PC-3 (cell line): ENCODE results near the gene DET1. TPM values are rescaled to one million over a fixed set of nuclear protein-coding genes. Genes with fewer than 3 reads are reported as not detected.

ENCODE experiments used
- ATAC-seq: fragments of 200-7000 bp; cut with Tn5 transposase; 2 replicates; pipeline ENCODE4 v1.9.1; 2020; ENCODE audit warnings: mild to moderate bottlenecking, moderate library complexity
- BruUV-seq: library from RNA; stranded (reverse); fragments of 400-500 nt; replicated peaks from 2 replicates; lab custom pipeline; 2021; lab: Mats Ljungman, UMichigan
- CTCF ChIA-PET: fragments of 300-600 bp; sonication (Branson Sonifier 250); formaldehyde crosslinking; loops from one replicate; lab custom pipeline; 2022; ENCODE audit warnings: antibody characterized with exemption; lab: Charles Lee
- POLR2A ChIA-PET: fragments of 300-600 bp; sonication (Branson Sonifier 250); formaldehyde crosslinking; loops from one replicate; lab custom pipeline; 2022; ENCODE audit warnings: antibody characterized with exemption; ENCODE audit not compliant: unreplicated experiment; lab: Charles Lee
- DNase-seq: peaks from one replicate; pipeline ENCODE4 v3.0.0-alpha.2; 2015
- H2AFZ ChIP-seq: fragments of 300-600 bp; sonication (generic); 2 replicates; pipeline ENCODE4 v1.6.0; 2016; ENCODE audit warnings: antibody characterized with exemption, low read length
- H3F3A ChIP-seq: fragments of 300-600 bp; sonication (generic); one replicate; pipeline ENCODE4 v1.6.0; 2017; ENCODE audit warnings: antibody characterized with exemption, low read length, control low read depth, mild to moderate bottlenecking; ENCODE audit not compliant: unreplicated experiment
- H3K27ac ChIP-seq: fragments of 300-600 bp; sonication (generic); 2 replicates; pipeline ENCODE4 v1.5.1; 2016; ENCODE audit warnings: mild to moderate bottlenecking, low read length
- H3K27me3 ChIP-seq: fragments of 300-600 bp; sonication (generic); 2 replicates; pipeline ENCODE4 v1.6.1; 2016; ENCODE audit warnings: low read length, mixed read lengths
- H3K36me3 ChIP-seq: fragments of 300-600 bp; sonication (generic); 2 replicates; pipeline ENCODE4 v1.6.1; 2016; ENCODE audit warnings: low read depth, mixed run types, low read length, mixed read lengths
- H3K4me1 ChIP-seq: fragments of 300-600 bp; sonication (generic); 2 replicates; pipeline ENCODE4 v1.5.1; 2016; ENCODE audit warnings: low read length; ENCODE audit not compliant: insufficient read depth
- H3K4me2 ChIP-seq: fragments of 300-600 bp; sonication (generic); 2 replicates; pipeline ENCODE4 v1.6.0; 2016; ENCODE audit warnings: low read length
- H3K4me3 ChIP-seq: fragments of 300-600 bp; sonication (generic); 2 replicates; pipeline ENCODE4 v1.5.1; 2016; ENCODE audit warnings: mild to moderate bottlenecking, low read length, mixed read lengths
- H3K79me2 ChIP-seq: fragments of 300-600 bp; sonication (generic); 2 replicates; pipeline ENCODE4 v1.6.1; 2017; ENCODE audit warnings: low read length, mixed read lengths
- H3K9ac ChIP-seq: fragments of 300-600 bp; sonication (generic); 2 replicates; pipeline ENCODE4 v1.6.0; 2016; ENCODE audit warnings: mild to moderate bottlenecking, low read length
- H3K9me2 ChIP-seq: fragments of 300-600 bp; sonication (generic); replicated peaks from 2 replicates; pipeline ENCODE4 v1.6.1; 2016; ENCODE audit warnings: mixed run types, low read length, mixed read lengths
- H3K9me3 ChIP-seq: fragments of 300-600 bp; sonication (generic); 2 replicates; pipeline ENCODE4 v1.6.1; 2016; ENCODE audit warnings: low read length, mixed read lengths
- H4K20me1 ChIP-seq: fragments of 300-600 bp; sonication (generic); 2 replicates; pipeline ENCODE4 v1.6.1; 2016; ENCODE audit warnings: low read length, mixed read lengths
- EZH2 ChIP-seq: fragments of 300-600 bp; sonication (generic); IDR thresholded peaks from one replicate; pipeline ENCODE4 v1.6.1; 2017; ENCODE audit warnings: antibody characterized with exemption, mild to moderate bottlenecking, low read length; ENCODE audit not compliant: unreplicated experiment
- EZH2phosphoT487 ChIP-seq: fragments of 300-600 bp; sonication (generic); IDR thresholded peaks from 2 replicates; pipeline ENCODE4 v1.6.1; 2018; ENCODE audit warnings: mild to moderate bottlenecking, antibody characterized with exemption, low read length, borderline replicate concordance
- intact Hi-C: fragments of 100-400 bp; cut with micrococcal nuclease; formaldehyde crosslinking; loops from 2 replicates; pipeline ENCODE4 v1.9.0; 2023
- total RNA-seq: library from RNA; depleted of rRNA; stranded (reverse); fragments of >200 nt; gene quantifications from 2 replicates; pipeline ENCODE4 v1.2.3, GENCODE V29; 2014
- TF ChIP-seq, protein P1 (sequence below): fragments of 300-600 bp; sonication (generic); conservative IDR thresholded peaks from 2 replicates; pipeline ENCODE4 v1.5.1; 2017; ENCODE audit warnings: antibody characterized with exemption, low read depth, mild to moderate bottlenecking, low read length

Gene DET1
- total RNA-seq, 1 experiment from 2014 or later: 1.6 TPM

GRCh38 chr15:88467935-88468528, 78.4 kb downstream of the DET1 start:
- CTCF ChIA-PET: interaction anchor here (0.6 to 0.8 kb wide), 2 partner anchors 45 to 157 kb away, joined by 3 to 5 read pairs; no protein-coding TSS in a partner anchor
- ATAC-seq (no peak), DNase-seq (no peak)
- H3K27ac ChIP-seq: peak overlapping the region; percentile 73
- H3K4me1 ChIP-seq: peaks cover 21% of the 10 kb centered on the region
- peak overlapping the region; percentile 91 for H3K9ac ChIP-seq
- H3F3A ChIP-seq: no peaks in the 10 kb centered on the region
- H3K9me2 ChIP-seq: no peaks in the 10 kb centered on the region
- H3K79me2 ChIP-seq: peaks cover 67% of the 10 kb centered on the region
- H4K20me1 ChIP-seq: no peaks in the 10 kb centered on the region
- H3K9me3 ChIP-seq: no peaks in the 10 kb centered on the region
- TF ChIP-seq EZH2 (no peak), EZH2phosphoT487 (no peak)
- TF ChIP-seq, protein P1, sequence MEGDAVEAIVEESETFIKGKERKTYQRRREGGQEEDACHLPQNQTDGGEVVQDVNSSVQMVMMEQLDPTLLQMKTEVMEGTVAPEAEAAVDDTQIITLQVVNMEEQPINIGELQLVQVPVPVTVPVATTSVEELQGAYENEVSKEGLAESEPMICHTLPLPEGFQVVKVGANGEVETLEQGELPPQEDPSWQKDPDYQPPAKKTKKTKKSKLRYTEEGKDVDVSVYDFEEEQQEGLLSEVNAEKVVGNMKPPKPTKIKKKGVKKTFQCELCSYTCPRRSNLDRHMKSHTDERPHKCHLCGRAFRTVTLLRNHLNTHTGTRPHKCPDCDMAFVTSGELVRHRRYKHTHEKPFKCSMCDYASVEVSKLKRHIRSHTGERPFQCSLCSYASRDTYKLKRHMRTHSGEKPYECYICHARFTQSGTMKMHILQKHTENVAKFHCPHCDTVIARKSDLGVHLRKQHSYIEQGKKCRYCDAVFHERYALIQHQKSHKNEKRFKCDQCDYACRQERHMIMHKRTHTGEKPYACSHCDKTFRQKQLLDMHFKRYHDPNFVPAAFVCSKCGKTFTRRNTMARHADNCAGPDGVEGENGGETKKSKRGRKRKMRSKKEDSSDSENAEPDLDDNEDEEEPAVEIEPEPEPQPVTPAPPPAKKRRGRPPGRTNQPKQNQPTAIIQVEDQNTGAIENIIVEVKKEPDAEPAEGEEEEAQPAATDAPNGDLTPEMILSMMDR: peak; percentile 59; the same call in 1 of the 2 replicates
- intact Hi-C loops: loop anchor here (5.0 kb wide), 1 partner anchor 79 kb away; the partner anchor contains the start of gene DET1
- peak overlapping the region; percentile 84 for H2AFZ ChIP-seq
- peak overlapping the region; percentile 91 for H3K4me3 ChIP-seq
- POLR2A ChIA-PET: no interaction called here
- peaks cover 20% of the 10 kb centered on the region; the same call in 1 of the 2 replicates for H3K36me3 ChIP-seq
- H3K4me2 ChIP-seq: peak overlapping the region; percentile 91
- no peaks in the 10 kb centered on the region for H3K27me3 ChIP-seq
- BruUV-seq: TSS peak; percentile 68

DNA sequence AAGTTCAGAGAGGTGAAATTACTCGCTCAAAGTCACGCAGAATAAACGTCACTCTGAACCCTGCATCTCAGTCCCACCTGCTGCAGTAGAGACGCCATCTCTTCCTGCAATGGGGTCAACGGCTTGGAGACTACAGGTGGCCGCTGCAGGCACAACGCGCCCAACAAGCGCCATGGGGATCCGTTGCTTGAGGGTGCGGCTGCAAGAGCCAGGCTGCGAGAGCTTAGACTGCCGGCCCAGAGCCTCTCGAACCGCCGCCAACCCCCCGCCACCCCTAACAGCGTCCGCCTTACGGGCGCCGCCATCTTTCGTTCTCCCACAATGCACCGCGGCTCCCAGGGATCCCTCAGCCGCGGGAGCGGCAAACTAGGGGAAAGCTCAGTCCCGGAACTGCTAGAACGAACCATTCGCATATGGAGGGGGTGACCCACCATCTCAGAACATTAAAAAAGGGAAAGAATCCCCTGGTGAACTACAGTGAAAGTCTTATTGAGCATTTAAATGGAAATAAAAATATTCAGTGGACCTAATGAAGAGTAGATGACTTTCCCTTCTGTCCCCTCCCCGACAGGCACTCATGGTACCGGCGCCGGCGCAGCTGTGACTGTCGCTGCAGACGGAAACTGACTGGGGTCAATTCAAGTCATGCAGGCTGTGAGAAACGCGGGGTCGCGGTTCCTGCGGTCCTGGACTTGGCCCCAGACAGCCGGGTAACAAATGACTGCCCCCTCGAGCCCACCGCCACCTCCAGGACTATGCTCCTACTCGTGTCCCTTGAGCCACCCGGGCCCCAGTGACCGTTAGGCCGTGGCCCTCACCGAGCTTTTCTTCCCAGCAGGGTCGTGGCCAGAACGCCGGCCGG, 79.2 kb downstream of the DET1 start, which contains the start of the genes MRPL46 and MRPS11:
Gene MRPL46 (minus strand): TSS at position 316 of the 862 bp plus-strand sequence. CDS start 11 bp downstream, at position 305.
Gene MRPS11 (plus strand): TSS at position 636 of the 862 bp plus-strand sequence. CDS start 10 bp downstream, at position 646.
- H3K9me3 ChIP-seq: no peaks in the 10 kb centered on the region
- intact Hi-C loops: loop anchor here (5.0 kb wide), 1 partner anchor 80 kb away; the partner anchor contains the start of gene DET1
- no TSS peak for BruUV-seq
- peaks cover 67% of the 10 kb centered on the region for H3K79me2 ChIP-seq
- ATAC-seq (peak; percentile 86), DNase-seq (peak; percentile 86)
- H3K27me3 ChIP-seq: no peaks in the 10 kb centered on the region
- POLR2A ChIA-PET: no interaction called here
- H3F3A ChIP-seq: no peaks in the 10 kb centered on the region
- peaks cover 24% of the 10 kb centered on the region; the same call in 1 of the 2 replicates for H3K36me3 ChIP-seq
- TF ChIP-seq EZH2phosphoT487 (no peak), EZH2 (no peak)
- TF ChIP-seq, protein P1: no peak
- H3K4me1 ChIP-seq: peaks cover 21% of the 10 kb centered on the region
- CTCF ChIA-PET: interaction anchor here (0.6 to 0.8 kb wide), 2 partner anchors 45 to 157 kb away, joined by 3 to 5 read pairs; no protein-coding TSS in a partner anchor
- peak within 1 kb of the TSS; percentile 84 for H2AFZ ChIP-seq
- H3K4me3 ChIP-seq: peak within 1 kb of the TSS; percentile 91
- H3K27ac ChIP-seq: peak within 1 kb of the TSS; percentile 73
- peak within 1 kb of the TSS; percentile 91 for H3K9ac ChIP-seq
- H3K9me2 ChIP-seq: no peaks in the 10 kb centered on the region
- peak within 1 kb of the TSS; percentile 91 for H3K4me2 ChIP-seq
- no peaks in the 10 kb centered on the region for H4K20me1 ChIP-seq
